Measurements from ENCODE around the gene GAB2.

DNA sequence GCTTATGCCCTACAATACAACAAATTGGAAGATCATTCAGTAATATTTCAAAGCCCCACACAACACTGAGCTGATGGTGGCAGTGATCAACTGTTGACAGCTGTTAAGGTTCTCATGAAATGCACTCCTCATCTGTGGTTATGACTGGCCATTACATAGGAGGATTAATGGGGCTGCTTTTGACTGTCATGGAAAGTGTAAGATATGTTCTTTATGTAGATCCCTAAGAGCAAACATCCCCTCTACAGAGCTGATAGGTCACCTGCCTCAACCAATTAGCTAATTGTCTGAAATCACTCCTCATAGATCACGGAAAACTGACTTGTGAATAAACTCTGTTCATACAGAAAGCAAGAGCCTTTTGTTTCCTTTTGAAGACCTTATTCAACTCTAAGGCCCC lies 78.1 kb downstream of the GAB2 start:
- TF ChIP-seq, protein P1, sequence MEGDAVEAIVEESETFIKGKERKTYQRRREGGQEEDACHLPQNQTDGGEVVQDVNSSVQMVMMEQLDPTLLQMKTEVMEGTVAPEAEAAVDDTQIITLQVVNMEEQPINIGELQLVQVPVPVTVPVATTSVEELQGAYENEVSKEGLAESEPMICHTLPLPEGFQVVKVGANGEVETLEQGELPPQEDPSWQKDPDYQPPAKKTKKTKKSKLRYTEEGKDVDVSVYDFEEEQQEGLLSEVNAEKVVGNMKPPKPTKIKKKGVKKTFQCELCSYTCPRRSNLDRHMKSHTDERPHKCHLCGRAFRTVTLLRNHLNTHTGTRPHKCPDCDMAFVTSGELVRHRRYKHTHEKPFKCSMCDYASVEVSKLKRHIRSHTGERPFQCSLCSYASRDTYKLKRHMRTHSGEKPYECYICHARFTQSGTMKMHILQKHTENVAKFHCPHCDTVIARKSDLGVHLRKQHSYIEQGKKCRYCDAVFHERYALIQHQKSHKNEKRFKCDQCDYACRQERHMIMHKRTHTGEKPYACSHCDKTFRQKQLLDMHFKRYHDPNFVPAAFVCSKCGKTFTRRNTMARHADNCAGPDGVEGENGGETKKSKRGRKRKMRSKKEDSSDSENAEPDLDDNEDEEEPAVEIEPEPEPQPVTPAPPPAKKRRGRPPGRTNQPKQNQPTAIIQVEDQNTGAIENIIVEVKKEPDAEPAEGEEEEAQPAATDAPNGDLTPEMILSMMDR (IDR thresholded peaks at IDR 0.05; ENCODE audit: borderline replicate concordance, extremely low read depth, low read length, poor library complexity, severe bottlenecking): no peak
- no peak for TF ChIP-seq EZH2 (IDR thresholded peaks at IDR 0.05; ENCODE audit: borderline replicate concordance, low read depth, low read length, severe bottlenecking)

All from DND-41 (cell line).